HG02642 (cell line): ENCODE measurements around the gene MVB12A.

Experiments used
- ATAC-seq: cut with Tn5 transposase; IDR thresholded peaks from one replicate; pipeline ENCODE4 v1.9.1; 2021; ENCODE audit warnings: mild to moderate bottlenecking; ENCODE audit not compliant: unreplicated experiment, poor library complexity

Gene MVB12A

DNA sequence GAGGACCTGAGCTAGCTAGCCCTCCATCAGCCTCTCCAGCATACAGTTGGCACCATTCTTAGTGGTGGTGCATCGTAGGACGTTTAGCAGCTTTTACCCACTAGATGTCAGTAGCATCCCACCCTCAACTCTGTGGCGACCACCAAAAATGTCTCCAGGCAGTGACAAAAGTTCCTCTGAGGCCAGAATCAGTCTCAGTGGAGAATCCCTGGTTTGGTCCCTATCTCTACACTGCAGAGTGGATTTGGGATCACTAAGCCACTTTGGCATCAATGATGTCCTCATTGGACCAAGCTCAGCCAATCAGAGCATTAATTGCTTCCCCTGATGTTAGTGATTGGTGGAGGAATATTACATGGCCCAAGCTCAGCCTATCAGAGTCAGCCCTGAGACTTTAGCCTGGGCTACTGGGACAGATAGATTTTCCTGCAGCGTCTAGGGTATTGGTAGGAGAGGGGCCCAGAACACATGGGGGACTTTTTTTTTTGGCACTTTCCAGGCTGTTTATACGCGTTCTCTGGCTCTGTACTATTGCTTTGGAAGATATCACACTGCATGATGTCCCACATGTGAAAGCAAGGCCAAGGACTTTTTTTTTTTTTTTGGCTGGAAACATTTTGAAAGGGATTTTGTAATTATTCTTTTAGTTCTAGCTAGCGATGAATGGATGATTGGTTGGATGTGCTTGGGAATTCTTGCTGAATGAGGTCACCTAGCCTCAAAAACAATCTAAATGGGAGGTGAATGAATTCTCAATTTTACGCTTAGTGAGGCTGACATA is 21.6 kb downstream of the MVB12A start:
- ATAC-seq, result no peak

DNA sequence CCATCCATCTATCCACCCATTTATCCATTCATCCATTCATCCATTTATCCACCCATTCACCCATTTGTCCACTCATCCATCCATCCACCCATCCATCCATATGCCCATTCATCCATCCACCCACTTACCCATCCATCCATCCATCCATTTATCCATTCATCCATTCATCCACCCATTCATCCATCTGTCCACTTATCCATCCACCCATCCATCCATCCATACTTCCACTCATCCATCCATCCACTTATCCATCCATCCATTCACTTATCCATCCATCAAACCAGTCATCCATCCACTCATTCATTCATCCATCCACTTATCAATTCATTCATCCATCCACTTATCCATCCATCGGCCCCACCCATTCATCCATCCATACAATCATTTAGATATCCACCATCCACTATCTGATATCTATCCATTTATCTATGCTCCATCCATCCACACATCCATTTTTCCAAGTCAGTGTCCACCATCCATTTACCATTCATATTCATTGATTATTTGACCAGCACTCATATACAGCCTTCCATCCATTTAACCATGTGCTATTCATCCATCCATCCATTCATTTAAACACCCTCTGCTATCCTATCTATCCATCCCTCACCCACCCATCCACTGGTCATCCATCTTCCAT is 25.8 kb downstream of the MVB12A start:
- no peak for ATAC-seq

DNA sequence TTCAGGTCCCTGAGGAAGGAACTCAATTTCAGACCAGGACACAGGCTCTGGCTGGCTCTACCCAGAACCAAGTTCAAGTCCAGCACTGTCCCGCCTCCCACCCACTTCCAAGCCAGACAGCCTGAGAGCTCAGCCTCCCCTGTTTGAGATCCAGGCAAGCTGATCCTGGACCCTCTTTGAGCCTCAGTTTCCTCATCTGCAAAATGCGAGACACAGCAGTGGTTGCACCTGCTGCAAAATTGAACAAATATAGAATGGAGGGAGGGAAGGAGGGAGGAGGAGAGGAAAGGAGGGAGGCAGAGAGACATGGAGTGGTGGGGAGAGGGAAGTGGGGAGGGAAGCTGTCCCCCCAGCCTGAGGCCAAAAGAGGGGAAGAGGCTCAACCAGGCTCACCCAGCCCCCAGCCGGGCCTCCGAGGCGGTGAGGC is 27.9 kb downstream of the MVB12A start:
- ATAC-seq, result no peak

DNA sequence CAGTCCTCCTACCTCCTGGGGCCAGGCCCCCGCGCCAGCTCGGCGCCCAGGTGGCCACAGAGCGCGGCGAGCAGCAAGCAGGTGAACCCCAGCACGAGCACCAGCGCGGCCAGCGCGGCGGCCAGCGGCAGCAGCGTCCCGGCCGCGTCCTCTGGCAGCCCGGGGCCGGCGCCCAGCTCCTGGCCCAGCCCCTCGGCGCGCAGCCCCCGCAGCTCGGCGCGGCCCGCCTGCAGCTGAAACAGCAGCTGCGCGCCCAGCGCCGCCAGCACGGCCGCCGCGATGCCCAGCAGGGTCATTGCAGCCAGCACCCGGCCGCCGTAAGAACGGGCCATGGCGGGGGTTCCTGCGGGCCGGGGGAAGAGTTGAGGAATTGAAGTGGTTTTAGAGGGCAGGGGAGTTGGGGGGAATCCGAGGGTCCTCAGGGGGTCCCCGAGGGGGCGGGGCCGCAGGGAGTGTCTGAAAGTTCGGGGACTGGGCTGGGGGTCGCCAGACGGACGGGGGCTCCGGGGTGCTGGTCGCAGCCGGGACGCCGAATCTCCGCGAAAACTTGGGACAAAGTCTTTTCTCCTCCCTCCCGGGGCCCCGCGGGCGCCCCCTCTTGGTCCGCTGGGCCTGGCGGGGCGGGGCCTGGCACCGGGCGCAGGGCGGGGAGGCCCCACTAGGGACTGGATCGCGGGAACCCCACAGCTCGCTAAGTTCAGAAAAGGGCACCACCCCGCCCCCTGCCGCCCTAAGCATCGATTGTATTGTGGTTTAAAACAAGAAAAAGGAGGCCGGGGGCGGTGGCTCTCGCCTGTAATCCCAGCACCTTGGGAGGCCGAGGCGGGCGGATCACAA is 28.5 kb downstream of the MVB12A start, which contains the start of gene TMEM221:
Gene TMEM221, minus strand, starts transcription at position 538 of the 837 bp plus-strand sequence. Its CDS starts 206 bp downstream, at position 332.
- no peak for ATAC-seq

DNA sequence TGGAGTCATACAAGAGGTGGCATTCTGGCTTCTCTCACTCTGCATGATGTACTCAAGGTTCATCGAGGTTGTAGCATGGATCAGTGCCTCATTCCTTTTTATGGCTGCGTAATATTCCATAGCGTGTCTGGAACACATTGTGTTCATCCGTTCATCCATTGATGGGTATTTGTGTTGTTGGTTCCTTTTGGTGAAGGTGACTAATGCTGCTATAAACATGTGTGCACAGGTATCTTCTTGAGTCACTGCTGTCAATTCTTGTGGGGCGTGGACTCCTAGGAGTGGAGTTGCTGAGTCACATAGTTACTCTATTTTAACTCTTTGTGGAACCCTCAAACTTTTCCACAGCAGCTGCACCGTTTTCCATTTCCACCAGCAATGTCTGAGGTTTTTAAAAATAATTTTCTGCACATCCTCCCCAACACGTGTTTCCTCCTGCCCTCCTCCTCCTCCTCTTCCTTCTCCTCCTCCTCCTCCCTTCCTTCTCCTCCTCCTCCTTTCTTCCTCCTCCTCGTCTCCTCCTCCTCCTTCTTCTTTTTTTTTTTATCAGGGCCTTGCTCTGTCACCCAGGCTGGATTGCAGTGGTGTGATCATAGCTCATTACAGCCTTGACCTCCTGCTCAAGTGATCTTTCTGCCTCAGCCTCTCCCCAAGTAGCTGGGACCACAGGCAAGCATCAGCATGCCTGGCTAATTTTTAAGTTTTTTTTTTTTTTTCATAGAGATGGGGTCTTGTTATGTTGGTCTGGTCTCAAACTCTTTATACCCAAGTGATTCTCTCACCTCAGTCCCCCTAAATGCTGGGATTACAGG is 30.6 kb downstream of the MVB12A start:
- ATAC-seq, result no peak

DNA sequence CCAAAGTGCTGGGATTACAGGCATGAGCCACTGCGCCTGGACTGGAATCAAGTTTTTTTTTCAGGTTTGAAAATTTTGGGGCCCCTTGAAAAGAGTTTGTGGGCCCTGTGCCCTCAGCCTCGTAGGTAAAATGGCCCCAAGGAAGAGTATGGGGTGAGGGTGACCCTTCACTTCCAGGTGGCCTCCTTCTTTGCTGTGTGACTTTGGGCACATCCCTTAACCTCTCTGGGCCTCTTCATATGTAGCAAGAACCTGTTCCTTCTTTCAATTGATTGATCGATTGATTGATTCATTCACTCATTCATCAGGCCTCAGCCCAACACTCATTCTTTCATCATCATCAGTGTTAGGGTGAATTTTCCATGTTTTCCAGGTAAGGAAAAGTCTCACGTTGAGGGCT is 32.0 kb downstream of the MVB12A start:
- ATAC-seq, result no peak

DNA sequence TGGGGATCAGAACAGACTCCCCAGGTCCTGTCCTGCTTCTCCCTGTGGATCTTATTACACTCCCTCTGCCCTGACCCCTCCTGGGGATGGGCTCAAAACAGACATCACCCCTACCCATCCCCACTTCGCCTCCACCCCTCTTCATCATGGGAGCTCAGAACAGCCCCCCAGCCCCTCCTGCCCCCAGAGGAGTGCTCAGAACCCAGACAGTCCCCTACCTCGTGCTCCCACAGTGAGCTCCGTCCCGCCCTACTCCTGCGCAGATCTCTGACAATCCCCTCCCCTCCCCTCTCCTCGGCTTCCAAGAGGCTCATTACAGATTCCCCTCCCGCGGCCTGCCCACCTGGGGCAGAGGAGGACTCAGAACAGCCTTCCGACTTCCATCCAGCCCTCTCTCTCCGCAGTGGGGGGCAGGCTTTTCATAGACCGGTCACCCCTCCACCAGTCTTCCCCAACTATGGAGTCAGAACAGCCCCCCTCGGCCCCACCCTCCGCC is 34.8 kb downstream of the MVB12A start:
- no peak for ATAC-seq

DNA sequence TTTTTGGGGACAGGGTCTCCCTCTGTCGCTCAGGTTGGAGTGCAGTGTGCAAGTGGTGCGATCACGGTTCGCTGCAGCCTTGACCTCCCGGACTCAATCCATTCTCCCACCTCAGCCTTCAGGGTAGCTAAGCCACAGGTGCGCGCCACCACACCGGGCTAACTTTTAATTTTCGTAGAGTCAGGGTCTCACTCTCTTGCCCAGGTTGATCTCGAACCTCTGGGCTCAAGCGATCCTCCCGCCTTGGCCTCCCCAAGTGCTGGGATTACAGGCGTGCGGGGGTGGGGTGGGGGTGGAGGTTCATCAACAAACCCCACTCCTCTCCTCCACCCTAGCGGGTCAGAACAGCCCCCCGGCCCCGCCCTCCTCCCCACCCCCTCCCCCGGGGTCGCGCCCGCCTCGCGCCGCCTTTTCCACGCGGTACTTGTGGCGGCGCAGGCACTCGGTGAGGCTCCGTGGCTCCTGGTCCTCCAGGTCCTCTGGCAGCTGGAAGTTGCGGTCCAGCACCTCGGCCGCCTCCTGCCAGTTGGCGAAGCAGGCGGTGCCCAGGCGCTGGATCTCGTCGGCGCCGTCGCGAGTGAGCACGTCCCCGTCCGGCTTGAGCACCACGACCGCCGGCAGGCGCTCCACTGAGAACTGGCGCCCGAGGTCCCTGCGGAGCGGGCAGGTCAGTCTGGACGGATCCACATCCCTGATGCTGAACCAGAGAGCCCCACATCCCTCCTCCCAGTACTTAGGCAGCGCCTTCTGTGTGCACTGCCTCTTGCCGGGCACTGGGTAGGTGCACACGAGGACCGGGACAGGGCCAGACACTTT is 35.7 kb downstream of the MVB12A start:
- no peak for ATAC-seq

DNA sequence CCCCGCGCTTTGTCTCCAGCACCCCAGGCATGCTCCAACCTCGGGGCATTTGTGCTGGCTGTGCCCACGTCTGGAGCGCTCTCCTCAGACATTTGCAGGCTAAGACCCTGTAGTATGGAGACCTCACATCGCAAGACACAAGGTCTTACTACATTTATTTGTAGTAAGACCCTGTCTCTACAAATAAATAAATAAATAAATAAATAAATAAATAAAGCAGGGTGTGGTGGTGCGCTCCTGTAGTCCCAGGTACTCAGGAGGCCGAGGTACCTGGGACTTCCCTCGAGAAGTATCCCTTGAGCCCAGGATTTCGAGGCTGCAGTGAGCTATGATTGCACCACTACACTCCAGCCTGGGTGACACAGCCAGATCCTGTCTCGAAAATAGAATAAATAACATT is 36.3 kb downstream of the MVB12A start:
- ATAC-seq, result no peak

DNA sequence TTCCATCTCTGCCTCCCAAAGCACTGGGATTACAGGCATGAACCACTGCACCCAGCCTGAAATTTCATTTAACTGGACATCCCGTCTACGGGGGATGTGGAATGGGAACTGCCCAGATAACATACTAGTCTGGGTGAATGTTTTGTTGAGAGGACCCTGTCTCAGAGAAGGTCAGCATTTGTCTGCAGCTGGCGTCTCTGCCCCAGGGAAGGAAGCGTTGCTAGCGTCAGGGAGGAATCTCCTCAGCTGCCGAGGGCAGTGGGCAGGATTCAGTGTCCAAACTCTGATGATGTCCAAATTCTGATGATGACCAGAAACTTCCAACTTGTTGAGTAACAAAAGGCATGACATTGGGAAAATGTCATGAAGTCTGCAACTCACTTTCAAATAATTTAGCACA is 37.8 kb downstream of the MVB12A start:
- no peak for ATAC-seq

DNA sequence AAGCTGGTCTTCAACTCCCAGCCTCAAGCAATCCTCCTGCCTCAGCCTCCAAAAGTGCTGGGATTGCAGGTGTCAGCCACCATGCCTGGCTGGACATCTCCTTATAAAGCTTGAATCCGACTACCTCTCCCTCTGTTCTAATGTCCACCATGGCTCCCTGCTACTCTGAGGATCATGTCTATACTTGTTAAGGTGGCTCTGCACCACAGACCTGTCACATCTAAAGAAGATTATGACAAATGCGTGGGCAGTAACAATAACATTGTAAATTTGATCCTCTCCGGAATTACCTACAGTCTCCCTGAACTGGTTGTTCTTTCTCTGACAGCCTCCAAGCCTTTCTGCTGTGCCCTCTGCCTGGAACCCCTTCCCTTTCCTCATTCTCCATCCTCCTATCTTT is 39.1 kb downstream of the MVB12A start:
- no peak for ATAC-seq

DNA sequence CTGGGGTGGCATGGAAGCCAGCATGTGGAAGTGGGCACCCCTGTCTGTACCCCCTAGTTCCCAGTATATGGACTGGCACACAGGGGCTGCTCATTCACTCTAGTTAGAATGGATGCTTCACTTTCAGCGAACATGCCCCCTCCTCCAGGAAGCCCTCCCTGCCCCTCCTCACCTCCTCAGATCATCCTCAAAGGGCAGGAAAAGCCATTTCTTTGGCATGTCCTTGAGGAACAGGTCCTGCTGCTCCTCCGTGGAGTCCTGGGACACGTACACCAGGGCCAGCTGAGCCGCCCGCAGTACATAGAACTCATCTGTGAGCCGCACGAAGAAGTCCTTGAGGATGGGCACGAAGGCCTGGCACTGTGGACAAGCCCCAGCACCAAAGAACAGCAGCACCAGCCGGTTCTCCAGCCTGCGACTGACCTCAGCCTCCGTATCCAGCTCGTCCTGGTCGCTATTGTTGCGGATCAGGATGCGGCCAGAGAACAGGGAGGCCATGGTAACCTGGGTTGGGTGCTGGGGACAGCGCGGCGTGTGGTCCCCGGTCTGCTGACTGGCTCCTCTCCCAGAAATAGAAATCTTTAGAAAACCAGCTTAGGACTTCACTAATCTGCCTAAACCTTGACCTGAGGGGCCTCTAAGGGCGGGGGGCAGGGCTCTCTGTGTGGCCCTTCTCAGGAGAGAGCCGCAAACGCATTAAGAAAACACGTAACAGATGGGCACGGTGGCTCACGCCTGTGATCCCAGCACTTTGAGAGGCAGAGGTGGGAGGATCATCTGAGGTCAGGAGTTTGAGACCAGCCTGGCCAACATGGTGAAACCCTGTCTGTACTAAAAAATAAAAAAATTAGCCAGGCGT is 40.8 kb downstream of the MVB12A start, which contains the start of gene NXNL1:
Gene NXNL1, minus strand, starts transcription at position 555 of the 859 bp plus-strand sequence. Its CDS starts 57 bp downstream, at position 498.
- no peak for ATAC-seq

DNA sequence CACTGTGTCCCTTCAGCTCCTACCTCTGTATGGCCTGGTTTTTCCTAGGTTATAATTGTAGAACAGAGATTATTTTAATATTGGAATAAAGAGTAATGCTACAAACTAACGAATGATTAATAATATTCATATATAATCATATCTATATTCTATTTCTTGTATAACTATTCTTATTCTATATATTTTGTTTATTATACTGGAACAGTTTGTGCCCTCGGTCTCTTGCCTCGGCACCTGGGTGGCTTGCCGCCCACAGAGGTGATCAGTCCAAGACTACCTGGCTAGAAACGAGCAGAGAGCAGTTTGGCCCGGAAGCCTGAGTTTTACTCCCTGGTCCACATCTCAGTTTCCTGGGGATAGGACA is 46.6 kb downstream of the MVB12A start:
- ATAC-seq, result no peak

DNA sequence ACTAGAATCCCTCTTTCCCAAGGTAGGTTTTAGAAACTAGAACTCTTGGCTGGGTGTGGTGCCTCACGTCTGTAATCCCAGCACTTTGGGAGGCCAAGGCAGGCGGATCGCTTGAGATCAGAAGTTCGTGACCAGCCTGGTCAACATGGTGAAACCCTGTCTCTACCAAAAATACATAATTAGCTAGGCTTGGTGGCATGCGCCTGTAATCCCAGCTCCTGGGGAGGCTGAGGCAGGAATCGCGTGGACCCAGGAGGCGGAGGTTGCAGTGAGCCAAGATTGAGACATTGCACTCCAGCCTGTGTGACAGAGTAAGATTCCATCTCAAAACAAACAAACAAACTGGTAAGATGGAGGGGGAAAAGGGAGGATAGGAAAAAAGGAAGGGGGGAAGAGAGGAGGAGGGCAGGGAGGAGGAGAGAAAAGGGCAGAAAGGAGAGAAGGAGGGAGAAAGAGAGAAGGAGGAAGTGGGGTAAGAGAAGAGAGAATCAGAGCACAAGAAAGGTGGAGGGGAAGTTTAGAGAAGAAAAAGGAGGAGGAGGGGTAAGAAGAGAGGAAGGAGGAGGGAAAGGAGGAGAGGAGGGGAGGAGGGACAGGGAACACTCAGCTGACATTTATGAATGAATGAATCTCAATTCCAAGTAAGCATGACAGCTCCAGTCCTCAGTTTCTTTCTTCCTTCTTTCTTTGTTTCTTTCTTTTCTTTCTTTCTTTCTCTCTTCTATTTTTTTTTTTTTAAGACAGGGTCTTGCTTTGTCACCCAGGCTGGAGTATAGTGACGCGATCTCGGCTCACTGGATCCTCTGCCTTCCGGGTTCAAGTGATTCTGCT is 47.8 kb downstream of the MVB12A start:
- no peak for ATAC-seq

DNA sequence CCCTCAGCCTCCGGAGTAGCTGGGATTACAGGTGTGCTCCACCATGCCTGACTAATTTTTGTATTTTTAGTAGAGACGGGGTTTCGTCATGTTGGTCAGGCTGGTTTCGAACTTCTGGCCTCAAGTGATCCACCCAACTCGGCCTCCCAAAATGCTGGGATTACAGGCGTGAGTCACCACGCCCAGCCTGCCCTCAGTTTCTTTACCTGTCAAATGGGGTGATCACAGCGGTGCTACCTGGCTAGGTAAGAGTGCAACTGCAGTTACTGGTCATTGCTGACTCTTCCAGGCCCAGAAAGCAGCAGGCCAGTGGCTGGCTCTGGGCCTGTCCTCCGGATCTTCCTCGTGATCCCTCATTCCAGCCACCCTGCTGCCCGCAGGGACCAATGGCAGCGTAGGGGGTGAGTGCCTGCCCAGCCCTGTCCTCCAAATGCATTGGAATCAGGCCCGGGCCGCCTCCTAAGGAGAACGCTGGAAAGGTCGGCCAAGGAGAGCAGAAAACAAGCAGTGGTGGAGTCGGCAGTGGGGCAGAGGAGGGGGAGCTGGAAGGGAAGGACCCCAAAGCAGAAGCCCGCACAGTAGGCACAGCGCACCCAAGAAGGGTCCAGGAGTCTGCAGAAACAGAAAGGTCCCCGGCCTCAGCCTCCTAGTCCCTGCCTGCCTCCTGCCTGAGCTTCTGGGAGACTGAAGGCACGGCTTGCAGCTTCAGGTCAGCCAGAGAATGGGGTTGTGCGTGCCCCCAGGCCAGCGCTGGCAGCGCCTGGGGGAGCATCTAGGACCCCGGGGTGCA is 48.6 kb downstream of the MVB12A start:
- ATAC-seq, result no peak

DNA sequence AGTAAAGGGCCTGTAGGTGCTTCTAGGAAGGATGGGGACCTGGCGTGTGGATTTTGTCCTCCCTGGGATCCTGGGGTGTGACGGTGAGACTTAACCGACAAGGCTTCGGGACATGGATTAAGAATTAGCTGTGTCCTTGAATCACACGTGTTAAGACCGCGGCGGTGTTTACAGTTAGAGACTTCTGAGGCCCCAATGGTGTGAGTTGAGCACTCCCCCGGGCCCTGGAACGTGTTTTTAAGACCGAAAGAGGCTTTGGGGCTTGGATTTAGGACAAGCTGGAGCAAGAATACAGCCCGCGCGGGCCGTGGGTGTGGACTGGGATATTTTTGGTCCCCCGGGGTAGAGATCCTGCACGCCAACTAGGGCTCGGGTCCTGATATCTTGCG is 49.2 kb downstream of the MVB12A start:
- ATAC-seq, result no peak
